H1 (cell line): ENCODE results near the gene THADA. TPM values are rescaled to one million over a fixed set of nuclear protein-coding genes. Genes with fewer than 3 reads are reported as not detected.

ENCODE experiments used
- CTCF ChIA-PET: fragments of 300-600 bp; sonication (Branson Sonifier 250); formaldehyde crosslinking; loops from one replicate; lab custom pipeline; 2021; ENCODE audit not compliant: partially characterized antibody; lab: Charles Lee
- POLR2A ChIA-PET: fragments of 300-600 bp; sonication (Branson Sonifier 250); formaldehyde crosslinking; loops from one replicate; lab custom pipeline; 2021; ENCODE audit warnings: inconsistent platforms; ENCODE audit not compliant: partially characterized antibody; lab: Charles Lee
- DNase-seq, 2 experiments: peaks; one replicate each; pipeline versions ENCODE4 v3.0.0 to v3.0.0-alpha.2; 2010 to 2022; ENCODE audit warnings: low spot score in 2 of 2, low read depth in 1 of 2, mixed read lengths in 1 of 2
- FAIRE-seq: peaks from 2 replicates; lab custom pipeline; 2011; peaks lifted over from hg19 to GRCh38; lab: Jason Lieb, UNC
- H2AFZ ChIP-seq: 2 replicates; pipeline ENCODE4 v1.8.1; 2012; ENCODE audit warnings: low read length, inconsistent platforms
- H2AK5ac ChIP-seq: 2 replicates; pipeline ENCODE4 v1.6.1; 2013; ENCODE audit warnings: low read depth, low read length
- H2BK120ac ChIP-seq: replicated peaks from 2 replicates; pipeline ENCODE3; 2013; ENCODE audit warnings: low read depth, low read length, inconsistent platforms
- H2BK12ac ChIP-seq: 2 replicates; pipeline ENCODE4 v1.6.1; 2013; ENCODE audit warnings: low read depth, low read length
- H2BK15ac ChIP-seq: 2 replicates; pipeline ENCODE4 v1.6.1; 2013; ENCODE audit warnings: low read length
- H2BK20ac ChIP-seq: 2 replicates; pipeline ENCODE4 v1.6.1; 2013; ENCODE audit warnings: low read length
- H2BK5ac ChIP-seq: 2 replicates; pipeline ENCODE4 v1.6.1; 2013; ENCODE audit warnings: low read depth, low read length
- H3K14ac ChIP-seq: 2 replicates; pipeline ENCODE4 v1.6.1; 2013; ENCODE audit warnings: inconsistent platforms; ENCODE audit not compliant: insufficient read length
- H3K18ac ChIP-seq: 2 replicates; pipeline ENCODE4 v1.6.1; 2013; ENCODE audit warnings: low read length; ENCODE audit errors: extremely low read depth
- H3K23ac ChIP-seq: 2 replicates; pipeline ENCODE4 v1.6.1; 2013; ENCODE audit warnings: inconsistent platforms; ENCODE audit not compliant: insufficient read length
- H3K23me2 ChIP-seq: 2 replicates; pipeline ENCODE4 v1.6.1; 2013; ENCODE audit warnings: low read depth, low read length
- H3K27ac ChIP-seq: 2 replicates; pipeline ENCODE4 v1.6.1; 2011; ENCODE audit warnings: low read depth, low read length, inconsistent platforms
- H3K27me3 ChIP-seq, 4 experiments: replicated peaks in 1 of 4; 1 replicate in 1 of 4; 2 replicates in 3 of 4; pipeline versions ENCODE4 v1.6.1 to v1.8.1; 2011 to 2013; ENCODE audit warnings: low read length in 3 of 4, mild to moderate bottlenecking in 3 of 4, inconsistent platforms in 2 of 4, mixed read lengths in 2 of 4, moderate library complexity in 1 of 4; ENCODE audit not compliant: control insufficient read depth in 3 of 4, insufficient read depth in 3 of 4; ENCODE audit errors: extremely low read depth in 1 of 4
- H3K36me3 ChIP-seq, 4 experiments: 2 replicates each; pipeline versions ENCODE4 v1.6.1 to v1.8.1; 2011 to 2013; ENCODE audit warnings: mild to moderate bottlenecking in 4 of 4, low read length in 3 of 4, moderate library complexity in 2 of 4, control low read depth in 1 of 4, inconsistent platforms in 1 of 4; ENCODE audit not compliant: insufficient read depth in 4 of 4, control insufficient read depth in 2 of 4
- H3K4ac ChIP-seq: replicated peaks from 2 replicates; pipeline ENCODE3; 2013; ENCODE audit warnings: low read length, low read depth, mixed read lengths, inconsistent platforms; ENCODE audit not compliant: insufficient read length
- H3K4me1 ChIP-seq, 4 experiments: replicated peaks in 1 of 4; 1 replicate in 1 of 4; 2 replicates in 3 of 4; pipeline versions ENCODE4 v1.6.1 to v1.8.1; 2011 to 2013; ENCODE audit warnings: low read length in 3 of 4, inconsistent platforms in 2 of 4, mixed read lengths in 1 of 4; ENCODE audit not compliant: insufficient read depth in 4 of 4, control insufficient read depth in 3 of 4
- H3K4me2 ChIP-seq, 2 experiments: 2 replicates each; pipeline versions ENCODE4 v1.6.1 to v1.8.1; 2011 to 2013; ENCODE audit warnings: low read depth in 2 of 2, low read length in 2 of 2, control low read depth in 1 of 2, inconsistent platforms in 1 of 2, mild to moderate bottlenecking in 1 of 2; ENCODE audit not compliant: insufficient read depth in 1 of 2
- H3K4me3 ChIP-seq, 4 experiments: fragments of 200-600, 300-600 bp in 1 of 4; sonication (generic), shearing (Covaris generic), sonication (Bioruptor Twin) in 1 of 4; 2 replicates each; pipeline versions ENCODE4 v1.5.1 to v1.8.1; 2011 to 2016; ENCODE audit warnings: low read length in 4 of 4, low read depth in 3 of 4, control low read depth in 2 of 4, inconsistent platforms in 2 of 4, mild to moderate bottlenecking in 2 of 4, mixed read lengths in 1 of 4, moderate library complexity in 1 of 4; ENCODE audit not compliant: insufficient read depth in 2 of 4; ENCODE audit errors: extremely low read depth in 1 of 4
- H3K56ac ChIP-seq: replicated peaks from 2 replicates; pipeline ENCODE3; 2013; ENCODE audit warnings: low read depth, mild to moderate bottlenecking, mixed read lengths, low read length, inconsistent platforms; ENCODE audit not compliant: insufficient read length
- H3K79me1 ChIP-seq: 2 replicates; pipeline ENCODE4 v1.6.1; 2013; ENCODE audit warnings: low read depth, low read length, control low read depth
- H3K79me2 ChIP-seq, 2 experiments: 2 replicates each; pipeline versions ENCODE4 v1.6.1 to v1.8.1; 2012 to 2013; ENCODE audit warnings: low read length in 2 of 2, mild to moderate bottlenecking in 2 of 2, inconsistent platforms in 1 of 2; ENCODE audit not compliant: insufficient read depth in 2 of 2, control insufficient read depth in 1 of 2
- H3K9ac ChIP-seq, 4 experiments: replicated peaks in 1 of 4; 1 replicate in 1 of 4; 2 replicates in 3 of 4; pipeline versions ENCODE4 v1.6.1 to v1.8.1; 2011 to 2013; ENCODE audit warnings: low read depth in 3 of 4, low read length in 3 of 4, control low read depth in 2 of 4, mild to moderate bottlenecking in 2 of 4, moderate library complexity in 2 of 4, inconsistent platforms in 1 of 4; ENCODE audit errors: extremely low read depth in 1 of 4
- H3K9me3 ChIP-seq, 2 experiments: 2 replicates each; pipeline versions ENCODE4 v1.6.1 to v1.8.1; 2012 to 2013; ENCODE audit warnings: mild to moderate bottlenecking in 2 of 2, moderate library complexity in 2 of 2, control low read depth in 1 of 2, inconsistent platforms in 1 of 2, low read depth in 1 of 2, low read length in 1 of 2, mixed read lengths in 1 of 2; ENCODE audit not compliant: insufficient read depth in 2 of 2
- H4K20me1 ChIP-seq, 2 experiments: replicated peaks in 1 of 2; 2 replicates each; pipeline versions ENCODE3 to v1.8.1; 2011 to 2013; ENCODE audit warnings: inconsistent platforms in 2 of 2, low read length in 2 of 2, mild to moderate bottlenecking in 1 of 2; ENCODE audit not compliant: insufficient read depth in 2 of 2, control insufficient read depth in 1 of 2
- H4K5ac ChIP-seq: 2 replicates; pipeline ENCODE4 v1.6.1; 2013; ENCODE audit warnings: low read length, low read depth, mixed read lengths, inconsistent platforms; ENCODE audit not compliant: insufficient read length
- H4K8ac ChIP-seq: 2 replicates; pipeline ENCODE4 v1.8.0; 2013; ENCODE audit warnings: mild to moderate bottlenecking, moderate library complexity, low read length, inconsistent platforms; ENCODE audit not compliant: insufficient read depth; ENCODE audit errors: extremely low read depth
- H4K91ac ChIP-seq: replicated peaks from 2 replicates; pipeline ENCODE3; 2013; ENCODE audit warnings: low read length, mixed read lengths, inconsistent platforms; ENCODE audit not compliant: insufficient read length
- EP300 ChIP-seq, 2 experiments: IDR thresholded peaks; 1 replicate in 1 of 2; 2 replicates in 1 of 2; pipeline ENCODE4 v1.6.1; 2011 to 2012; ENCODE audit warnings: low read depth in 2 of 2, low read length in 2 of 2, mild to moderate bottlenecking in 2 of 2, borderline replicate concordance in 1 of 2, inconsistent platforms in 1 of 2, moderate library complexity in 1 of 2
- RFX5 ChIP-seq: IDR thresholded peaks from 2 replicates; pipeline ENCODE4 v1.6.1; 2011; ENCODE audit warnings: low read depth, low read length, improper control_type of control experiment, borderline replicate concordance
- SP4 ChIP-seq: IDR thresholded peaks from 2 replicates; pipeline ENCODE4 v1.6.1; 2012; ENCODE audit warnings: low read length, inconsistent platforms
- SUZ12 ChIP-seq: fragments of 200-600 bp; sonication (generic); IDR thresholded peaks from 2 replicates; pipeline ENCODE4 v1.6.1; 2012; ENCODE audit warnings: mild to moderate bottlenecking, inconsistent platforms, low read length, moderate library complexity, mixed read lengths
- TBP ChIP-seq: IDR thresholded peaks from 2 replicates; pipeline ENCODE4 v1.6.1; 2011; ENCODE audit warnings: low read depth, low read length, improper control_type of control experiment
- WGBS, 2 experiments: shearing (Covaris generic) in 1 of 2; methylation state at CpG; one replicate each; pipeline versions ENCODE4 v1.1.6 to v1.1.7; 2013 to 2015; ENCODE audit warnings: low lambda C conversion rate in 2 of 2, mixed read lengths in 2 of 2, inconsistent platforms in 1 of 2, low coverage in 1 of 2, missing lambda C conversion rate in 1 of 2; ENCODE audit not compliant: insufficient replicate concordance in 2 of 2, insufficient coverage in 1 of 2, insufficient read length in 1 of 2; ENCODE audit errors: extremely low coverage in 1 of 2, missing lambda C conversion rate in 1 of 2; 5-methylcytosine and 5-hydroxymethylcytosine counted together
- polyA plus RNA-seq, 7 experiments: library from polyadenylated mRNA; depleted of rRNA in 3 of 7; stranded (reverse) in 5 of 7; unstranded in 2 of 7; fragments of >200 nt in 5 of 7; fragments of 200-250 nt in 2 of 7; gene quantifications; 1 replicate in 5 of 7; 2 replicates in 1 of 7; 4 replicates in 1 of 7; pipeline versions ENCODE4 v1.2.1 to v1.2.3, GENCODE V29; 2011 to 2013; ENCODE audit warnings: missing spikeins in 2 of 7, mixed read lengths in 2 of 7
- total RNA-seq: library from RNA; stranded (reverse); fragmentation: NEBNext Ultra II Directional; extraction: Animal tissue kit (Norgen Biotek cat#: 25700); gene quantifications from 2 replicates; pipeline ENCODE4 v1.2.1, GENCODE V29; 2021
- TF ChIP-seq, protein P1 (sequence below), 3 experiments: IDR thresholded peaks; 1 replicate in 2 of 3; 2 replicates in 1 of 3; pipeline versions ENCODE4 v1.5.1 to v1.6.1; 2011; ENCODE audit warnings: low read length in 3 of 3, mild to moderate bottlenecking in 3 of 3, inconsistent platforms in 2 of 3, low read depth in 1 of 3, moderate library complexity in 1 of 3; ENCODE audit not compliant: insufficient read depth in 1 of 3; ENCODE audit errors: control extremely low read depth in 1 of 3

THADA gene
- total and polyA plus RNA-seq, 2 of the 8 experiments (the other 6 are each of a cell fraction or from before 2014, with no cell fraction given), result 22.4 to 26.8 TPM

DNA sequence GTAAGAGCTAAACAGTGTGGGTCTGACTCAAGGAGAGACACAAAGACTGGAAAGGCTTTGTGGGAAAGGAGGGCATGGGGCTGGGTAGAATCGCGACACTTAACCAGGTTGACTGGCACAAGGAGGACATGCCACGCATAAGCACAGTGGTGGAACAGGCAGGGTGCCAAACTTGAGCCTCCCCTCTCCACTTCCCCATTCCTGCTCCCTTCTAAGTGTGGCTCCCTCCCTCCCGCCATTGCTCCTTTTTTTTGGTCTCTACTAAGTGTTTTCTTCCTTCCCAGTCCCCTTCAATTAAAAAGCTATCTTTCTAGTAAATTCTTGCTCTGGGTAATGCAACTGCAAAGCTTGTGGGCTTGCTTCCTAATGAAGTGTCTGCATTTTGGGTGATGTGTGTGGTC, 329.1 kb downstream of the THADA start:
- Histone ChIP-seq H2BK15ac (no peak overlapping the region), H3K27ac (no peak overlapping the region), H3K14ac (no peak overlapping the region), H3K79me1 (no peaks in the 10 kb centered on the region), H3K23me2 (no peaks in the 10 kb centered on the region; the same call in 1 of the 2 replicates), H4K91ac (no peak overlapping the region), H3K9me3 (no peaks in the 10 kb centered on the region), H2BK12ac (no peak overlapping the region), H4K20me1 (no peaks in the 10 kb centered on the region), H3K4me1 (peaks cover 0 to 12% (median 3%) of the 10 kb centered on the region in 4 experiments; a peak in 3 of 7 replicates), H3K18ac (no peak overlapping the region), H2AFZ (no peak overlapping the region), H3K56ac (no peak overlapping the region), H2BK5ac (no peak overlapping the region), H3K79me2 (no peaks in the 10 kb centered on the region), H3K9ac (no peak overlapping the region), H3K4me3 (no peak overlapping the region), H2BK20ac (no peak overlapping the region), H4K8ac (no peak overlapping the region), H2BK120ac (no peak overlapping the region), H4K5ac (no peak overlapping the region), H3K36me3 (no peaks in the 10 kb centered on the region), H2AK5ac (no peak overlapping the region), H3K23ac (no peak overlapping the region), H3K27me3 (no peaks in the 10 kb centered on the region), H3K4ac (no peak overlapping the region), H3K4me2 (no peak overlapping the region)
- DNase-seq, result no peak
- WGBS, 2 experiments, result 88% methylated on average over 4 of the region's 4 CpGs; no CpG with 5 or more reads in 1 of the 2 experiments
- ChIA-PET CTCF (interaction anchor here (0.6 to 2.1 kb wide), 12 partner anchors 9 to 457 kb away, joined by 3 to 10 read pairs (median 4); no protein-coding TSS in a partner anchor), POLR2A (no interaction called here)
- no peak for FAIRE-seq
- TF ChIP-seq TBP (no peak), SP4 (no peak), EP300 (IDR thresholded peaks at IDR 0.05; ENCODE audit: borderline replicate concordance in 1 of 2, low read depth in 2 of 2, low read length in 2 of 2) (no peak), RFX5 (no peak), SUZ12 (no peak)
- TF ChIP-seq, protein P1, sequence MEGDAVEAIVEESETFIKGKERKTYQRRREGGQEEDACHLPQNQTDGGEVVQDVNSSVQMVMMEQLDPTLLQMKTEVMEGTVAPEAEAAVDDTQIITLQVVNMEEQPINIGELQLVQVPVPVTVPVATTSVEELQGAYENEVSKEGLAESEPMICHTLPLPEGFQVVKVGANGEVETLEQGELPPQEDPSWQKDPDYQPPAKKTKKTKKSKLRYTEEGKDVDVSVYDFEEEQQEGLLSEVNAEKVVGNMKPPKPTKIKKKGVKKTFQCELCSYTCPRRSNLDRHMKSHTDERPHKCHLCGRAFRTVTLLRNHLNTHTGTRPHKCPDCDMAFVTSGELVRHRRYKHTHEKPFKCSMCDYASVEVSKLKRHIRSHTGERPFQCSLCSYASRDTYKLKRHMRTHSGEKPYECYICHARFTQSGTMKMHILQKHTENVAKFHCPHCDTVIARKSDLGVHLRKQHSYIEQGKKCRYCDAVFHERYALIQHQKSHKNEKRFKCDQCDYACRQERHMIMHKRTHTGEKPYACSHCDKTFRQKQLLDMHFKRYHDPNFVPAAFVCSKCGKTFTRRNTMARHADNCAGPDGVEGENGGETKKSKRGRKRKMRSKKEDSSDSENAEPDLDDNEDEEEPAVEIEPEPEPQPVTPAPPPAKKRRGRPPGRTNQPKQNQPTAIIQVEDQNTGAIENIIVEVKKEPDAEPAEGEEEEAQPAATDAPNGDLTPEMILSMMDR (IDR thresholded peaks at IDR 0.05; ENCODE audit: control extremely low read depth in 1 of 3, insufficient read depth in 1 of 3, low read depth in 1 of 3, low read length in 3 of 3), result no peak
